22Rv1 (cell line): ENCODE measurements around the gene NAV3.

Experiments used
- H3K27ac ChIP-seq: fragments of 450-650 bp; 2 replicates; pipeline ENCODE4 v1.5.1; 2017
- CTCF ChIP-seq: fragments of 450-650 bp; IDR thresholded peaks from 2 replicates; pipeline ENCODE4 v1.5.1; 2017; ENCODE audit warnings: mild to moderate bottlenecking
- ZFX ChIP-seq: fragments of 450-650 bp; IDR thresholded peaks from 2 replicates; pipeline ENCODE4 v1.6.1; 2017; ENCODE audit warnings: antibody characterized with exemption, borderline replicate concordance

The NAV3 gene

GRCh38 chr12:77796775-77797174 is 33.9 kb upstream of the NAV3 start:
- TF ChIP-seq ZFX = no peak
- TF ChIP-seq CTCF = no peak
- no peak overlapping the region for H3K27ac ChIP-seq

- TF ChIP-seq CTCF = no peak
- no peak for TF ChIP-seq ZFX
- H3K27ac ChIP-seq = no peak overlapping the region
Measured at GRCh38 chr12:77800501-77800900, 30.2 kb upstream of the NAV3 start.

- H3K27ac ChIP-seq = no peak overlapping the region
- TF ChIP-seq CTCF = no peak
- TF ChIP-seq ZFX = no peak
Measured at GRCh38 chr12:77808534-77808933, 22.2 kb upstream of the NAV3 start.

- H3K27ac ChIP-seq = no peak overlapping the region
Measured at GRCh38 chr12:77813558-77813957, 17.1 kb upstream of the NAV3 start.

GRCh38 chr12:77814386-77814785 is 16.3 kb upstream of the NAV3 start:
- no peak overlapping the region for H3K27ac ChIP-seq
- TF ChIP-seq CTCF (no peak), ZFX (no peak)

More at GRCh38 chr12:77813558-77813957, 17.1 kb upstream of the NAV3 start:
- TF ChIP-seq CTCF (no peak), ZFX (no peak)

GRCh38 chr12:77816196-77816595 is 14.5 kb upstream of the NAV3 start:
- peak overlapping the region; percentile 7; the same call in 1 of the 2 replicates for H3K27ac ChIP-seq
- TF ChIP-seq CTCF (no peak), ZFX (no peak)

GRCh38 chr12:77817276-77817675 is 13.4 kb upstream of the NAV3 start:
- no peak for TF ChIP-seq CTCF
- TF ChIP-seq ZFX = no peak
- H3K27ac ChIP-seq = no peak overlapping the region
